DND-41 (cell line): Measurements from ENCODE around the gene PTBP3.

ENCODE experiments used
- ATAC-seq: fragments of 200-7000 bp; cut with Tn5 transposase; 3 replicates; pipeline ENCODE4 v1.9.1; 2021; ENCODE audit warnings: low read depth; ENCODE audit not compliant: insufficient read depth
- DNase-seq: peaks from one replicate; pipeline ENCODE4 v3.0.0-alpha.2; 2020
- H2AFZ ChIP-seq: 2 replicates; pipeline ENCODE4 v1.6.0; 2012; ENCODE audit warnings: low read depth, low read length
- H3K27ac ChIP-seq: 2 replicates; pipeline ENCODE4 v1.5.1; 2012; ENCODE audit warnings: low read length, inconsistent platforms
- H3K27me3 ChIP-seq: fragments of 200-600 bp; sonication (generic); 2 replicates; pipeline ENCODE4 v1.6.0; 2012; ENCODE audit warnings: low read length, mild to moderate bottlenecking, inconsistent platforms; ENCODE audit not compliant: insufficient read depth, poor library complexity
- H3K36me3 ChIP-seq: 2 replicates; pipeline ENCODE4 v1.5.1; 2012; ENCODE audit warnings: low read length, inconsistent platforms; ENCODE audit not compliant: insufficient read depth
- H3K4me1 ChIP-seq: 2 replicates; pipeline ENCODE4 v1.5.1; 2012; ENCODE audit warnings: mild to moderate bottlenecking, low read length; ENCODE audit not compliant: insufficient read depth
- H3K4me2 ChIP-seq: 2 replicates; pipeline ENCODE4 v1.6.0; 2012; ENCODE audit warnings: mild to moderate bottlenecking, moderate library complexity, low read length, inconsistent platforms; ENCODE audit not compliant: insufficient read depth
- H3K4me3 ChIP-seq, 2 experiments: fragments of 200-600 bp in 1 of 2; shearing (Covaris generic) in 1 of 2; 2 replicates each; pipeline ENCODE4 v1.5.1; 2012 to 2016; ENCODE audit warnings: inconsistent platforms in 2 of 2, low read length in 2 of 2, mild to moderate bottlenecking in 2 of 2, low read depth in 1 of 2, moderate library complexity in 1 of 2
- H3K79me2 ChIP-seq: 2 replicates; pipeline ENCODE4 v1.6.0; 2012; ENCODE audit warnings: low read length, inconsistent platforms; ENCODE audit not compliant: insufficient read depth
- H3K9ac ChIP-seq: 2 replicates; pipeline ENCODE4 v1.6.0; 2012; ENCODE audit warnings: low read depth, mild to moderate bottlenecking, inconsistent platforms, low read length, moderate library complexity
- H3K9me3 ChIP-seq: 2 replicates; pipeline ENCODE4 v1.5.1; 2012; ENCODE audit warnings: low read length, moderate library complexity, mild to moderate bottlenecking, inconsistent platforms; ENCODE audit not compliant: insufficient read depth, severe bottlenecking
- H4K20me1 ChIP-seq: 2 replicates; pipeline ENCODE4 v1.6.0; 2012; ENCODE audit warnings: low read length; ENCODE audit not compliant: insufficient read depth
- EZH2 ChIP-seq: IDR thresholded peaks from 3 replicates; pipeline ENCODE4 v1.6.1; 2012; ENCODE audit warnings: borderline replicate concordance, low read depth, mild to moderate bottlenecking, moderate library complexity, low read length, inconsistent platforms; ENCODE audit not compliant: severe bottlenecking
- TF ChIP-seq, protein P1 (sequence below): IDR thresholded peaks from 2 replicates; pipeline ENCODE4 v1.5.1; 2012; ENCODE audit warnings: borderline replicate concordance, low read length, moderate library complexity, mild to moderate bottlenecking; ENCODE audit not compliant: poor library complexity, severe bottlenecking; ENCODE audit errors: extremely low read depth

Gene PTBP3

DNA sequence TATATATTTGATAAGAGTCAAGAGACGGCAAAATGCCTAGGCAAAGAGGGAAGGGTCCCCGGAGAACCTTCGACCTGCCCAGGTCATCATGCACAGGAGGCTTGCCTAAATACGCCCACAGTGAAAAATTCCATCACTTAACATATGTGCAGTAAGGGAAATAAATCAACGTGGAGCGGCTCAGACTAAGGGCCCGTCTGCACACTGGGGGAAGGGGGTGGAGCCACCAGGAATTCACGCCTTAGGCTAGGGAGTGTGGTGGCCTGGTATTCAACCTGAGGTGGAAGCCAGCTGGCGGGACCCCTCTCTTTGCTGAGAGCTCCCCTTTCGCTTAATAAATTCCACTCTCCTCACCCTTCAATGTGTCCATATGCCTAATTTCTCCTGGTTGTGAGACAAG lies 8.3 kb downstream of the PTBP3 start:
- H3K79me2 ChIP-seq: peaks cover 99% of the 10 kb centered on the region
- ATAC-seq (no peak), DNase-seq (no peak)
- TF ChIP-seq, protein P1, sequence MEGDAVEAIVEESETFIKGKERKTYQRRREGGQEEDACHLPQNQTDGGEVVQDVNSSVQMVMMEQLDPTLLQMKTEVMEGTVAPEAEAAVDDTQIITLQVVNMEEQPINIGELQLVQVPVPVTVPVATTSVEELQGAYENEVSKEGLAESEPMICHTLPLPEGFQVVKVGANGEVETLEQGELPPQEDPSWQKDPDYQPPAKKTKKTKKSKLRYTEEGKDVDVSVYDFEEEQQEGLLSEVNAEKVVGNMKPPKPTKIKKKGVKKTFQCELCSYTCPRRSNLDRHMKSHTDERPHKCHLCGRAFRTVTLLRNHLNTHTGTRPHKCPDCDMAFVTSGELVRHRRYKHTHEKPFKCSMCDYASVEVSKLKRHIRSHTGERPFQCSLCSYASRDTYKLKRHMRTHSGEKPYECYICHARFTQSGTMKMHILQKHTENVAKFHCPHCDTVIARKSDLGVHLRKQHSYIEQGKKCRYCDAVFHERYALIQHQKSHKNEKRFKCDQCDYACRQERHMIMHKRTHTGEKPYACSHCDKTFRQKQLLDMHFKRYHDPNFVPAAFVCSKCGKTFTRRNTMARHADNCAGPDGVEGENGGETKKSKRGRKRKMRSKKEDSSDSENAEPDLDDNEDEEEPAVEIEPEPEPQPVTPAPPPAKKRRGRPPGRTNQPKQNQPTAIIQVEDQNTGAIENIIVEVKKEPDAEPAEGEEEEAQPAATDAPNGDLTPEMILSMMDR: no peak
- TF ChIP-seq EZH2: no peak
- H3K4me1 ChIP-seq: peaks cover 14% of the 10 kb centered on the region
- no peak overlapping the region for H3K4me2 ChIP-seq
- H2AFZ ChIP-seq: no peak overlapping the region
- H3K4me3 ChIP-seq: no peak overlapping the region
- peaks cover 53% of the 10 kb centered on the region; the same call in 1 of the 2 replicates for H4K20me1 ChIP-seq
- H3K36me3 ChIP-seq: peaks cover 7% of the 10 kb centered on the region
- no peak overlapping the region for H3K9ac ChIP-seq
- H3K27me3 ChIP-seq: no peaks in the 10 kb centered on the region
- H3K27ac ChIP-seq: no peak overlapping the region
- H3K9me3 ChIP-seq: no peaks in the 10 kb centered on the region

DNA sequence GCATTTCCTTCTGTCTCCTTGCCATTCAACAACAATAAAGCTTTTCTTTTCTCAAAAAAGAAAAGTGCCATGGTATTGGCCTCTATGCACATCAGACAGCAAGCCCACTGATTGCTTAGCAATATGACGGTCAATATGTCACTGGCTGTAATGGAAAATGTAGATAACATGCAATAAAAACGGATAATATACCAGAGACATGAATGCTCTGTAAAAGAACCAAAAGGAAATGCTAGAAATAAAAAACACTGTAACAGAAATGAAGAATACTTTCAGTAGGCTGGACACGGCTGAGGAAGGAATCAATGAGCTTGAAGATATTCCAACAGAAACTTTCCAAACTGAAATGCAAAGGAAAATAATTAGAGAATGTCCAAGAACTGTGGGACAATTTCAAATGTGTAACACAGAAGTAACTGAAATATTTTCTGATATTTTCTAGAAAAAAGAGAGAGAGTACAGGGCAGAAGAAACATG lies 10.0 kb downstream of the PTBP3 start:
- H2AFZ ChIP-seq: no peak overlapping the region
- H3K4me2 ChIP-seq: no peak overlapping the region
- H4K20me1 ChIP-seq: peaks cover 47% of the 10 kb centered on the region; the same call in 1 of the 2 replicates
- H3K27ac ChIP-seq: no peak overlapping the region
- ATAC-seq (no peak), DNase-seq (no peak)
- H3K79me2 ChIP-seq: peaks cover 98% of the 10 kb centered on the region
- no peaks in the 10 kb centered on the region for H3K9me3 ChIP-seq
- H3K4me3 ChIP-seq: no peak overlapping the region
- no peaks in the 10 kb centered on the region for H3K27me3 ChIP-seq
- peaks cover 3% of the 10 kb centered on the region for H3K4me1 ChIP-seq
- TF ChIP-seq, protein P1: no peak
- no peak for TF ChIP-seq EZH2
- no peak overlapping the region for H3K9ac ChIP-seq
- H3K36me3 ChIP-seq: peaks cover 7% of the 10 kb centered on the region

DNA sequence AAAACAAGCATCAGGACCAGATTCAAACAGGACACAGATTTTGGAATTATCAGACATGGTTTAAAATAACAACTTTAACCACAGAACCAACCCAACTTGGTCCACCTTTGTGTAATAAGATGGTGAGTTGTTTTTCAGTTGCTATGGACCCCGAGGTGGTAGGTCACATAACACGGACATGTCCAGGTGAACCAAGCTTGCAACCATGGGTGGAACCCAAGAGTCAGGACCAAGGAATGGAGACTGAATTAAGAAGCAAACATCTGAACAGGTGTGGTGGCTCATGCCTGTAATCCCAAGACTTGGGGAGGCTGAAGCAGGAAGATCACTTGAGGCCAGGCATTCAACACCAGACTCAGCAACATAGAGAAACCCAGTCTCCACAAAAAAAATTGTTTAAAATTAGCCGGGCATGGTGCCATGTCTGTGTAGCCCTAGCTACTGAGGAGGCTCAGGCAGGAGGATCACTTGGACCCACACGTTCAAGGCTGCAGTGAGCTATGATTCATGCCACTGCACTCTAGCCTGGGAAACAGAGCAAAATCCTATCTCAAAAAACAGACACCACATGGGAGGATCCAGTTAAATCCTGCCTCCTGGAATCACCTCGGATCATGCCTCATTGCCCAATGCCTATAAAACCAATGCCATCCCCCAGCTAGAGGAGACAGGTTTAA lies 10.6 kb downstream of the PTBP3 start:
- H3K4me3 ChIP-seq: no peak overlapping the region
- no peak overlapping the region for H3K9ac ChIP-seq
- peaks cover under 1% of the 10 kb centered on the region for H3K4me1 ChIP-seq
- H3K36me3 ChIP-seq: peaks cover 7% of the 10 kb centered on the region
- no peak for ATAC-seq
- H3K79me2 ChIP-seq: peaks cover 98% of the 10 kb centered on the region
- H3K4me2 ChIP-seq: no peak overlapping the region
- H3K27me3 ChIP-seq: no peaks in the 10 kb centered on the region
- no peaks in the 10 kb centered on the region for H3K9me3 ChIP-seq
- no peak overlapping the region for H2AFZ ChIP-seq
- TF ChIP-seq EZH2: no peak
- TF ChIP-seq, protein P1: no peak
- peaks cover 44% of the 10 kb centered on the region; the same call in 1 of the 2 replicates for H4K20me1 ChIP-seq
- DNase-seq: no peak
- no peak overlapping the region for H3K27ac ChIP-seq
